ENCODE measurements around the gene EEFSEC. TPM values are rescaled to one million over a fixed set of nuclear protein-coding genes. Genes with fewer than 3 reads are reported as not detected.

EEFSEC gene
- total and polyA plus RNA-seq, 2 of the 8 experiments (the other 6 are each of a cell fraction or from before 2014, with no cell fraction given) = 13.1 to 19.8 TPM

GRCh38 chr3:128293930-128294329, 140.6 kb downstream of the EEFSEC start:
- Histone ChIP-seq H3K4ac (replicated peaks; ENCODE audit: insufficient read length, low read depth, low read length) (no peak overlapping the region), H3K4me2 (ENCODE audit: insufficient read depth in 1 of 2, low read depth in 2 of 2, low read length in 2 of 2) (no peak overlapping the region), H3K23me2 (ENCODE audit: low read depth, low read length) (no peaks in the 10 kb centered on the region), H3K56ac (replicated peaks; ENCODE audit: insufficient read length, low read depth, low read length) (no peak overlapping the region), H4K8ac (ENCODE audit: extremely low read depth, insufficient read depth, low read length) (no peak overlapping the region), H2BK5ac (ENCODE audit: low read depth, low read length) (no peak overlapping the region), H2BK12ac (ENCODE audit: low read depth, low read length) (no peak overlapping the region), H3K79me2 (ENCODE audit: control insufficient read depth in 1 of 2, insufficient read depth in 2 of 2, low read length in 2 of 2) (no peaks in the 10 kb centered on the region), H3K18ac (ENCODE audit: extremely low read depth, low read length) (no peak overlapping the region; the same call in 1 of the 2 replicates), H3K27me3 (replicated peaks in 1 of 4; ENCODE audit: control insufficient read depth in 3 of 4, extremely low read depth in 1 of 4, insufficient read depth in 3 of 4, low read length in 3 of 4) (no peaks in the 10 kb centered on the region), H4K20me1 (replicated peaks in 1 of 2; ENCODE audit: control insufficient read depth in 1 of 2, insufficient read depth in 2 of 2, low read length in 2 of 2) (no peaks in the 10 kb centered on the region), H3K4me1 (replicated peaks in 1 of 4; ENCODE audit: control insufficient read depth in 3 of 4, insufficient read depth in 4 of 4, low read length in 3 of 4) (no peaks in the 10 kb centered on the region), H3K4me3 (ENCODE audit: extremely low read depth in 1 of 4, insufficient read depth in 2 of 4, low read depth in 3 of 4, low read length in 4 of 4) (no peak overlapping the region), H2BK15ac (ENCODE audit: low read length) (no peak overlapping the region), H3K9me3 (ENCODE audit: insufficient read depth in 2 of 2, low read depth in 1 of 2, low read length in 1 of 2) (no peaks in the 10 kb centered on the region), H2BK120ac (replicated peaks; ENCODE audit: low read depth, low read length) (no peak overlapping the region), H3K27ac (ENCODE audit: low read depth, low read length) (no peak overlapping the region), H3K9ac (replicated peaks in 1 of 4; ENCODE audit: extremely low read depth in 1 of 4, low read depth in 3 of 4, low read length in 3 of 4) (no peak overlapping the region), H2AK5ac (ENCODE audit: low read depth, low read length) (no peak overlapping the region), H4K91ac (replicated peaks; ENCODE audit: insufficient read length, low read length) (no peak overlapping the region), H2BK20ac (ENCODE audit: low read length) (no peak overlapping the region), H2AFZ (ENCODE audit: low read length) (no peak overlapping the region), H3K36me3 (ENCODE audit: control insufficient read depth in 2 of 4, insufficient read depth in 4 of 4, low read length in 3 of 4) (no peaks in the 10 kb centered on the region; a peak in 1 of 8 replicates), H3K23ac (ENCODE audit: insufficient read length) (no peak overlapping the region), H3K14ac (ENCODE audit: insufficient read length) (no peak overlapping the region), H4K5ac (ENCODE audit: insufficient read length, low read depth, low read length) (no peak overlapping the region), H3K79me1 (ENCODE audit: low read depth, low read length) (no peaks in the 10 kb centered on the region)
- 91% methylated on average over 1 of the region's 1 CpG; no CpG with 5 or more reads in 1 of the 2 experiments for WGBS, 2 experiments (ENCODE audit: extremely low coverage in 1 of 2, insufficient coverage in 1 of 2, insufficient read length in 1 of 2, insufficient replicate concordance in 2 of 2, low coverage in 1 of 2, low lambda C conversion rate in 2 of 2, missing lambda C conversion rate in 1 of 2)
- DNase-seq (ENCODE audit: low read depth in 1 of 2, low spot score in 2 of 2) (peak in 1 of 2 experiments; percentile 38), FAIRE-seq (no peak)
- ChIA-PET POLR2A (ENCODE audit: partially characterized antibody) (no interaction called here), CTCF (ENCODE audit: partially characterized antibody) (interaction anchor here (1.0 to 5.1 kb wide), 3 partner anchors 13 to 68 kb away, joined by 3 to 22 read pairs (median 4); no protein-coding TSS in a partner anchor)
- TF ChIP-seq PHF8 (conservative IDR thresholded peaks at IDR 0.05; ENCODE audit: low read depth, low read length) (no peak), SUZ12 (IDR thresholded peaks at IDR 0.05; ENCODE audit: low read length) (no peak), RFX5 (IDR thresholded peaks at IDR 0.05; ENCODE audit: borderline replicate concordance, low read depth, low read length) (no peak), POLR2A (IDR thresholded peaks at IDR 0.05; ENCODE audit: control extremely low read depth in 1 of 2, low read depth in 2 of 2, low read length in 2 of 2) (no peak), CHD1 (IDR thresholded peaks at IDR 0.05; ENCODE audit: low read depth, low read length) (no peak), GABPA (IDR thresholded peaks at IDR 0.05; ENCODE audit: borderline replicate concordance, insufficient read depth, low read length) (no peak), HDAC2 (IDR thresholded peaks at IDR 0.05; ENCODE audit: borderline replicate concordance in 1 of 2, low read depth in 2 of 2, low read length in 2 of 2) (no peak), BRCA1 (IDR thresholded peaks at IDR 0.05; ENCODE audit: low read depth, low read length) (no peak), CBX5 (IDR thresholded peaks at IDR 0.05; ENCODE audit: low read depth, low read length) (no peak), TAF1 (IDR thresholded peaks at IDR 0.05; ENCODE audit: low read depth, low read length) (no peak), RXRA (IDR thresholded peaks at IDR 0.05; ENCODE audit: insufficient read depth, low read depth, low read length) (no peak), ZNF274 (IDR thresholded peaks at IDR 0.05; ENCODE audit: borderline replicate concordance, extremely low read depth, low read length) (no peak), JUND (IDR thresholded peaks at IDR 0.05; ENCODE audit: low read length) (no peak), MAX (IDR thresholded peaks at IDR 0.05) (no peak), CEBPB (IDR thresholded peaks at IDR 0.05; ENCODE audit: low read depth, low read length) (no peak)
